ENCODE results near the gene UFSP1. TPM values are rescaled to one million over a fixed set of nuclear protein-coding genes. Genes with fewer than 3 reads are reported as not detected.

Gene UFSP1
- total RNA-seq, 1 donor: 5.8 TPM

- Histone ChIP-seq H3K27ac (ENCODE audit: low read depth, low read length) (peak overlapping the region; percentile 95), H3K4me2 (ENCODE audit: insufficient read depth, low read length) (peak overlapping the region; percentile 94), H3K4me1 (ENCODE audit: insufficient read depth, low read length) (peaks cover 29% of the 10 kb centered on the region), H3K27me3 (ENCODE audit: insufficient read depth, low read length) (no peaks in the 10 kb centered on the region), H3K36me3 (ENCODE audit: insufficient read depth, low read length) (peaks cover 18% of the 10 kb centered on the region), H3K79me2 (ENCODE audit: insufficient read depth, low read length) (peaks cover 38% of the 10 kb centered on the region), H3K4me3 (ENCODE audit: insufficient read depth, low read length) (peak overlapping the region; percentile 99), H2AFZ (ENCODE audit: low read length) (no peak overlapping the region), H4K20me1 (ENCODE audit: insufficient read depth, low read length) (no peaks in the 10 kb centered on the region), H3K9me3 (ENCODE audit: low read depth, low read length) (no peaks in the 10 kb centered on the region)
- peak; percentile 90 for DNase-seq (ENCODE audit: insufficient read length, low spot score, missing footprints)
- no peak for TF ChIP-seq CTCF (IDR thresholded peaks at IDR 0.05; ENCODE audit: extremely low read depth, low read depth, low read length)
Observed at GRCh38 chr7:100865938-100866728, 23.4 kb downstream of the UFSP1 start.

GRCh38 chr7:100865372-100865911 lies 24.1 kb downstream of the UFSP1 start:
- H3K27ac ChIP-seq (ENCODE audit: low read depth, low read length): peak overlapping the region; percentile 37
- no peak overlapping the region for H3K4me2 ChIP-seq (ENCODE audit: insufficient read depth, low read length)
- peaks cover 11% of the 10 kb centered on the region for H3K36me3 ChIP-seq (ENCODE audit: insufficient read depth, low read length)
- H3K4me1 ChIP-seq (ENCODE audit: insufficient read depth, low read length): peaks cover 29% of the 10 kb centered on the region
- H3K27me3 ChIP-seq (ENCODE audit: insufficient read depth, low read length): no peaks in the 10 kb centered on the region
- TF ChIP-seq CTCF (IDR thresholded peaks at IDR 0.05; ENCODE audit: extremely low read depth, low read depth, low read length): no peak
- no peak overlapping the region for H2AFZ ChIP-seq (ENCODE audit: low read length)
- H3K79me2 ChIP-seq (ENCODE audit: insufficient read depth, low read length): peaks cover 32% of the 10 kb centered on the region
- peak overlapping the region; percentile 19 for H3K4me3 ChIP-seq (ENCODE audit: insufficient read depth, low read length)
- H3K9me3 ChIP-seq (ENCODE audit: low read depth, low read length): no peaks in the 10 kb centered on the region
- peak; percentile 88 for DNase-seq (ENCODE audit: insufficient read length, low spot score, missing footprints)
- H4K20me1 ChIP-seq (ENCODE audit: insufficient read depth, low read length): no peaks in the 10 kb centered on the region

- Histone ChIP-seq H3K4me2 (ENCODE audit: insufficient read depth, low read length) (no peak overlapping the region), H3K36me3 (ENCODE audit: insufficient read depth, low read length) (peaks cover 9% of the 10 kb centered on the region), H3K4me1 (ENCODE audit: insufficient read depth, low read length) (peaks cover 29% of the 10 kb centered on the region), H2AFZ (ENCODE audit: low read length) (no peak overlapping the region), H4K20me1 (ENCODE audit: insufficient read depth, low read length) (no peaks in the 10 kb centered on the region), H3K27me3 (ENCODE audit: insufficient read depth, low read length) (no peaks in the 10 kb centered on the region), H3K27ac (ENCODE audit: low read depth, low read length) (no peak overlapping the region), H3K79me2 (ENCODE audit: insufficient read depth, low read length) (peaks cover 23% of the 10 kb centered on the region), H3K9me3 (ENCODE audit: low read depth, low read length) (no peaks in the 10 kb centered on the region), H3K4me3 (ENCODE audit: insufficient read depth, low read length) (no peak overlapping the region)
- peak; percentile 62 for DNase-seq (ENCODE audit: insufficient read length, low spot score, missing footprints)
- TF ChIP-seq CTCF (IDR thresholded peaks at IDR 0.05; ENCODE audit: extremely low read depth, low read depth, low read length): no peak
Observed at GRCh38 chr7:100864263-100864845, 25.2 kb downstream of the UFSP1 start.

GRCh38 chr7:100863406-100863950 lies 26.0 kb downstream of the UFSP1 start:
- peak; percentile 85 for DNase-seq (ENCODE audit: insufficient read length, low spot score, missing footprints)

More at GRCh38 chr7:100863406-100863950, 26.0 kb downstream of the UFSP1 start:
- Histone ChIP-seq H3K36me3 (ENCODE audit: insufficient read depth, low read length) (peaks cover 9% of the 10 kb centered on the region), H3K4me2 (ENCODE audit: insufficient read depth, low read length) (no peak overlapping the region), H3K27ac (ENCODE audit: low read depth, low read length) (no peak overlapping the region), H3K9me3 (ENCODE audit: low read depth, low read length) (no peaks in the 10 kb centered on the region), H4K20me1 (ENCODE audit: insufficient read depth, low read length) (no peaks in the 10 kb centered on the region), H2AFZ (ENCODE audit: low read length) (no peak overlapping the region), H3K4me1 (ENCODE audit: insufficient read depth, low read length) (peaks cover 21% of the 10 kb centered on the region), H3K27me3 (ENCODE audit: insufficient read depth, low read length) (no peaks in the 10 kb centered on the region), H3K4me3 (ENCODE audit: insufficient read depth, low read length) (no peak overlapping the region), H3K79me2 (ENCODE audit: insufficient read depth, low read length) (peaks cover 14% of the 10 kb centered on the region)
- no peak for TF ChIP-seq CTCF (IDR thresholded peaks at IDR 0.05; ENCODE audit: extremely low read depth, low read depth, low read length)
